ENCODE results near the gene MRAP2. TPM values are rescaled to one million over a fixed set of nuclear protein-coding genes. Genes with fewer than 3 reads are reported as not detected.

The MRAP2 gene
- total RNA-seq, 1 donor = not detected

GRCh38 chr6:84135291-84135690, 101.7 kb downstream of the MRAP2 start:
- no peak for DNase-seq (ENCODE audit: low read depth)
- no peak overlapping the region for H3K4me3 ChIP-seq (ENCODE audit: low read depth, low read length)
- TF ChIP-seq CTCF (IDR thresholded peaks at IDR 0.05; ENCODE audit: insufficient read depth, low read depth, low read length) = no peak

GRCh38 chr6:84136364-84137050, 102.9 kb downstream of the MRAP2 start:
- H3K4me3 ChIP-seq (ENCODE audit: low read depth, low read length) = no peak overlapping the region
- TF ChIP-seq CTCF (IDR thresholded peaks at IDR 0.05; ENCODE audit: insufficient read depth, low read depth, low read length) = no peak
- no peak for DNase-seq (ENCODE audit: low read depth)

- TF ChIP-seq CTCF (IDR thresholded peaks at IDR 0.05; ENCODE audit: insufficient read depth, low read depth, low read length) = no peak
- peak; percentile 39 for DNase-seq (ENCODE audit: low read depth)
- H3K4me3 ChIP-seq (ENCODE audit: low read depth, low read length) = no peak overlapping the region
Observed at GRCh38 chr6:84137051-84137375, 103.4 kb downstream of the MRAP2 start.

- TF ChIP-seq CTCF (IDR thresholded peaks at IDR 0.05; ENCODE audit: insufficient read depth, low read depth, low read length) = no peak
- DNase-seq (ENCODE audit: low read depth) = peak; percentile 8
Observed at GRCh38 chr6:84137989-84138575, 104.5 kb downstream of the MRAP2 start.

GRCh38 chr6:84139311-84139710, 105.7 kb downstream of the MRAP2 start:
- no peak overlapping the region for H3K4me3 ChIP-seq (ENCODE audit: low read depth, low read length)
- DNase-seq (ENCODE audit: low read depth) = no peak
- TF ChIP-seq CTCF (IDR thresholded peaks at IDR 0.05; ENCODE audit: insufficient read depth, low read depth, low read length) = no peak

More at GRCh38 chr6:84137989-84138575, 104.5 kb downstream of the MRAP2 start:
- no peak overlapping the region for H3K4me3 ChIP-seq (ENCODE audit: low read depth, low read length)

Other genes with a start within 250 kb of the MRAP2 start
- not detected in 2 replicates for gene RIPPLY2, start 180.4 kb upstream of the MRAP2 start, total RNA-seq
- 4.8 and 9.9 TPM in 2 replicates for gene CYB5R4, start 174.1 kb upstream of the MRAP2 start, total RNA-seq
- gene CEP162, start 193.9 kb downstream of the MRAP2 start, total RNA-seq = 5.2 and 6.0 TPM in 2 replicates

Measured in fibroblast of villous mesenchyme (primary cell).